Measurements from ENCODE around the gene MRPS14. TPM values are rescaled to one million over a fixed set of nuclear protein-coding genes. Genes with fewer than 3 reads are reported as not detected.
A peak's percentile ranks its signal among the peaks of the same experiment; 100 is the strongest.
"Not testable (repeated sequence)": the region's sequence is repeated elsewhere in the genome, so short reads cannot be mapped to it uniquely, and the experiment has no call there.

MRPS14 gene
- total RNA-seq, 1 experiment from 2014 or later, result 34.2 TPM

DNA sequence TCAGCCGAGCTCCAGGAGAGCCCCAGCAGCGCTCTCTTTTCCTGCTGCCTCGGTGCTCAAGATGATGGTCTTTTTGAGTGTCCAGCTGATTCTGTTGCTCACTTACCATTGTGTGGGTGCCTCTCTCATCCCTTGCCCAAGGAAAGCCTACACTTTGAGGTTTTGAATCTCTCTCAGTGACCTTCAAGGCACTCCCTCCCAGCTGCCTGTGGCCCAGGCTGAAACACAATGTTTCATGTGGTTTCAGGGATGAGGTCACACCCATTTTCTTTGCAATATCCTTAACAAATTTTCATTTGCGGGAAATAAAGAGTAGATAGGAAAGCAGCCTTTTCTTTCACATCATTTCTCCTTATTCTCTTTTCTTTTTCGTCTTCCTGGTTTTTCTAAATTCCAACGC lies 12.6 kb upstream of the MRPS14 start:
- in situ Hi-C loops (cut with HindIII; ENCODE audit: low pct_unique_long_range_greater_than_20kb, low sequenced_read_pairs), result no loop called here
- no peak for DNase-seq (ENCODE audit: low read depth, low spot score)

GRCh38 chr1:175034775-175035174 lies 11.6 kb upstream of the MRPS14 start:
- DNase-seq (ENCODE audit: low read depth, low spot score), result no peak
- in situ Hi-C loops (cut with HindIII; ENCODE audit: low pct_unique_long_range_greater_than_20kb, low sequenced_read_pairs), result no loop called here

DNA sequence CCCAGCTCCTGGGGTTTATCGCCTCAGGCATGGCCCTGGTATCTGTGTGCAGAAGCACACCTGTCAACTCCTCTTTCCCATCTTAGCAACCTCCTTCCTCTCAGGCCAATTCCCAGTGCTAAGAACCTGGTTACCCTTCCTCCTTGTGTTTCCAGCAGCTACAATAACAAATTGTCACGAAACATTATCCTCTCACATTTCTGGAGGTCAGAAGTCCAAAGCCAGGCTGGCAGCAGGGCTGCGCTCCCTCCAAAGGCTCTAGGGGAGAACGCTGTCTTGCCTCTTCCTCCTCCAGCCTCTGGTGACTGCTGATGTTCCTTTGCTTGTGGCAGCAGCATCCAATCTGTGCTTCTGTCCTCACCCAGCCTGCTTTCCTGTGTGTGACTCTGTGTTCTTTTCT lies 10.7 kb upstream of the MRPS14 start:
- no peak for DNase-seq (ENCODE audit: low read depth, low spot score)
- in situ Hi-C loops (cut with HindIII; ENCODE audit: low pct_unique_long_range_greater_than_20kb, low sequenced_read_pairs), result no loop called here

DNA sequence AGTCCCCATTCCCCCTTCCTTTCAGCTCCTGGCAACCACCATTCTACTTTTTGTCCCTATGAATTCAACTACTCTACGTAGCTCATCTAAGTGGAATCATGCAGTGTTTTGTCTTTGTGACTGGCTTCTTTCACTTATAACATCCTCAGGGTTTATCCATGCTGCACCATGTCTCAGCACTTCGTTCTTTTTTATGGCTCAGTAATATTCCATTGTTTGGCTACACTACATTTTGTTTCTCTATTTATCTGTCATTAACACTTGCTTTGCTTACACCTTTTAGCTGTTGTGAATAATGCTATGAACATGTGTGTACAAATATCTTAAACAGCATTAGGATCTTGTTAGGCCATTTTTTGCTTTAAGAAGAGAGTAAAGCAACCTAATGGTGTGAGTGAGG lies 1.5 kb upstream of the MRPS14 start:
- in situ Hi-C loops (cut with HindIII; ENCODE audit: low pct_unique_long_range_greater_than_20kb, low sequenced_read_pairs), result no loop called here

DNA sequence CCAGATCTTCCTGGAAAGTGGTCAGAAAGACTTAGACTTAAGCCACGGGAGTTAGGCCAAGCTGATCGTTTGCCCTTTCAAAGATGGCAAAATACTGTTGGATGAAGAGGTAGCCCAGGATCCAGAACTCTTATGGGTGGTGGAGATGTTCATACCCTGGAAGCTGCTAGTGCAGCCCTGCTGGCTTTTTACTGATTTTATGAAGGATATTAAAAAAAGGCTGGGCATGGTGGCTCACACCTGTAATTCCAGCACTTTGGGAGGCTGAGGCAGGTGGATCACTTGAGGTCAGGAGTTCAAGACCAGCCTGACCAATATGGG lies 657 bp upstream of the MRPS14 start:
- DNase-seq (ENCODE audit: low read depth, low spot score); in situ Hi-C loops (cut with HindIII; ENCODE audit: low pct_unique_long_range_greater_than_20kb, low sequenced_read_pairs): not testable (repeated sequence)

More for the DNA sequence above, 1.5 kb upstream of the MRPS14 start:
- DNase-seq (ENCODE audit: low read depth, low spot score), result no peak

- DNase-seq (ENCODE audit: low read depth, low spot score), result no peak
- in situ Hi-C loops (cut with HindIII; ENCODE audit: low pct_unique_long_range_greater_than_20kb, low sequenced_read_pairs), result no loop called here
Measured at GRCh38 chr1:175019524-175019923, 3.7 kb downstream of the MRPS14 start.

- DNase-seq (ENCODE audit: low read depth, low spot score), result no peak
- in situ Hi-C loops (cut with HindIII; ENCODE audit: low pct_unique_long_range_greater_than_20kb, low sequenced_read_pairs), result no loop called here
Measured at GRCh38 chr1:175015243-175015642, 8.0 kb downstream of the MRPS14 start.

DNA sequence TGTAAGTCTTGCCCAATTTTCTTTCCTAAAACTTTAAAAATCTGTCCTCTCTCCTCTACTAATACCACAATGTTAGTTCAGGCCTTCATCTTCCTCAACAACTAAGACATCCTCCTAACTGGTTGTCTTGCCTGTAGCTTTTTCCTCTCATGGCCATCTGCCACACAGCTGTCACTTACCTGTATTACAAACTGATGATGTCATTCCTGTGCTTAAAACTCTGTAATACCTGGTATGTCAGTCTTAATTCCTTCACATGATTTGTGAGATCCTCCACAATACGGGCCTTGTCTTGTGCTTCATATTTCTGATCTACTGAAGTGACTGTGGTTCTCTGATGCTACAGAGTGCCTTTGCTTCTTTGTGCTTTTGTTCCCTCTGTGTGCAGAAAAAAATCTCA lies 9.8 kb downstream of the MRPS14 start:
- no peak for DNase-seq (ENCODE audit: low read depth, low spot score)
- in situ Hi-C loops (cut with HindIII; ENCODE audit: low pct_unique_long_range_greater_than_20kb, low sequenced_read_pairs), result no loop called here

DNA sequence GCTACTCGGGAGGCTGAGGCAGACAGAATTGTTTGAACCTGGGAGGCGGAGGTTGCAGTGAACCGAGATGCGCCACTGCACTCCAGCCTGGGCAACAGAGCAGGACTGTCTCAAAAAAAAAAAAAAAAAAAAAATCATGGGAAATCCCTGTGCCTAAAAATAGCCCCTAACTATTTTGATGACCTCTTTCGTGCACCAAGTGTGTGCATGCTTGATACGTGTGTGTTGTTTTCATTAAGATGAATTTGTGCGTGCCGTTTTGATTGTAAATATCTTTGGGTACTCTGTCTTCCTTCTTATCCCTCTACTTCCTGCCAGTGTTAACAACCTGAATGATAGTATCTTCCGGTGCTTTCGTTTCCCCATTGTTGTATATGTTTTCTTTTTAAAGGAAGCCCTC lies 13.7 kb downstream of the MRPS14 start:
- DNase-seq (ENCODE audit: low read depth, low spot score), result no peak
- in situ Hi-C loops (cut with HindIII; ENCODE audit: low pct_unique_long_range_greater_than_20kb, low sequenced_read_pairs), result no loop called here

GRCh38 chr1:175005085-175005783 lies 18.0 kb downstream of the MRPS14 start:
- peak; percentile 88 for DNase-seq (ENCODE audit: low read depth, low spot score)
- in situ Hi-C loops (cut with HindIII; ENCODE audit: low pct_unique_long_range_greater_than_20kb, low sequenced_read_pairs), result no loop called here

DNA sequence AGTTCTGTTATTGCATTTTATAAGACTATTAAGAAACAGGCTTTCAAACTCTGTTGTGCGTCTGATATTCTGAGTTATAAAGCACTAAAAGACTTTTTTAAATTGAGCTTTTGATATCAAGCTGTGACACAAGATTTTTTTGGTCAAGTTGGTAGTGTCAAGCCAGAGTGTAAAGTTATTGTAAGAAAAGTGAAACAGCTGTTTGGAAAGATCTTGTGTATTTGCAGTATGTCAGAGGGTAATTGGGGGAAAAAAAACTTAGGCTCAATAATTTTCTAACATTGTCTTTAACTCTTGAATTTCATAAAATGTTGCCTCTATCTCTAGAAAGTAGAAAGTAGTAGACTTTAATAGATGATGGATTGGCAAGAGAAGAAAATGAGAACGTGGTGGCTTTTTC lies 19.7 kb downstream of the MRPS14 start:
- in situ Hi-C loops (cut with HindIII; ENCODE audit: low pct_unique_long_range_greater_than_20kb, low sequenced_read_pairs), result no loop called here
- DNase-seq (ENCODE audit: low read depth, low spot score), result no peak

GRCh38 chr1:175002910-175003517 lies 20.2 kb downstream of the MRPS14 start:
- in situ Hi-C loops (cut with HindIII; ENCODE audit: low pct_unique_long_range_greater_than_20kb, low sequenced_read_pairs), result no loop called here
- no peak for DNase-seq (ENCODE audit: low read depth, low spot score)

GRCh38 chr1:175000697-175001187 lies 22.5 kb downstream of the MRPS14 start:
- in situ Hi-C loops (cut with HindIII; ENCODE audit: low pct_unique_long_range_greater_than_20kb, low sequenced_read_pairs), result no loop called here
- no peak for DNase-seq (ENCODE audit: low read depth, low spot score)

DNA sequence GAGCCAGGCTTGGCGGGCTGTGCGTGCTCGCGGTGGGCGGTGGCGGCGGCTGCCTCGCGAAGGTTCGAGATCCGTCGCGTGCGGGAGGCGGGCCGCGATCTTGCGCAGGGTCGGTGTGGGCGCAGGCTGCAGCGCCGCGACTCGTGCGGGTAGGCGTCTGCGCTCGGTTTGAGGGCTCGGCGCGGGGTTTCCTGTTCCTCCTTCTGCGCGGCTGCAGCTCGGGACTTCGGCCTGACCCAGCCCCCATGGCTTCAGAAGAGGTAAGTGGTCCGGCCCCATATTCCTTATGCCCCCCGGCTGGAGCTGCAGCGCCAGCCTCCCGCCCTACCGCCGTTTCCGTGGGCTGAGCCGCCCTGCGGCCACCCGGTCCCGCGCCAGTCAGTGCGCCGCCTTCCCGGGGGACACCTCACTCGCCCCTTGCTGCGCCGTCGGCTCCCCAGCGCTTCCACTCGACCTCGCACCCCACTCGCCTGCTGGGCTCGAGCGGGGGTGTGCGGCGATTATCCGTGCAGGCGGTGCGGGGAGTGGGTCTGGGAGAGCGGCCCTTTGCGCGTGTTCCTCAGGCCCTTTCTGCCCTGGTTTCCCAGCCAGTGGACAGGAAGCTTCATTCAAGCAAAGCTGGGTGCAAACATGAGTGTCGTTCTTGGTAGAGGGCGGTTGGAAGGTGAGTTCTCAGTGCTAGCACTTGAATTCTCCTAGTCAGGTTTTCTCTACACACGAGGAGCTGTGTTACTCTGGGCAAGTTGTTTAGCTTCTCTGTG lies 23.1 kb downstream of the MRPS14 start, which contains the start of gene CACYBP:
TSS of gene CACYBP (plus strand) at position 12 of the 761 bp plus-strand sequence. CDS start at position 246, 234 bp downstream.
- in situ Hi-C loops (cut with HindIII; ENCODE audit: low pct_unique_long_range_greater_than_20kb, low sequenced_read_pairs), result no loop called here
- DNase-seq (ENCODE audit: low read depth, low spot score), result peak; percentile 36

GRCh38 chr1:174999216-174999935 lies 23.8 kb downstream of the MRPS14 start:
- peak; percentile 99 for DNase-seq (ENCODE audit: low read depth, low spot score)

GRCh38 chr1:174998569-174999215 lies 24.5 kb downstream of the MRPS14 start:
- DNase-seq (ENCODE audit: low read depth, low spot score), result peak; percentile 72
- in situ Hi-C loops (cut with HindIII; ENCODE audit: low pct_unique_long_range_greater_than_20kb, low sequenced_read_pairs), result no loop called here

More at GRCh38 chr1:174999216-174999935, 23.8 kb downstream of the MRPS14 start:
- in situ Hi-C loops (cut with HindIII; ENCODE audit: low pct_unique_long_range_greater_than_20kb, low sequenced_read_pairs), result no loop called here

DNA sequence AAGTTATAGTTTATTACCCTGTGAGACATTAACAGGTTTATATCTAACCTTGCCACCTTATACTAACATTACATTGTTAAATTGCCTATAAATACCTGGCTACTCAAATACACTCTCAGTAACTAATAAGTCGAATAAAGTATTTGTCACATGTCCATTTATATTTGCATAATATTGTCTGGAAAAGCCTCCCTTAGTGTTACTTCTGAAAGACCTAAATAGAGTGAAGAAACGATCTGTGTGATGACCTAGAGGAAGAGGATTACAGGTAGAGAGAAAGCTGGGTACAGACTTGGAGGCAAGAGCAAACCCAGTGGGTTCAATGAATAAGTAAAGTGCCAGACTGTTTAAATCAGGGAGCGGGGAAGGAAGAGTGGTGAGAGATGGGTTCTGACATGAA lies 26.2 kb downstream of the MRPS14 start:
- DNase-seq (ENCODE audit: low read depth, low spot score), result no peak
- in situ Hi-C loops (cut with HindIII; ENCODE audit: low pct_unique_long_range_greater_than_20kb, low sequenced_read_pairs), result no loop called here
